Panc1 (cell line): ENCODE data around the gene MARS2.

Source experiments
- POLR2AphosphoS5 ChIP-seq: IDR thresholded peaks from 2 replicates; pipeline ENCODE4 v1.6.1; 2012; ENCODE audit warnings: mild to moderate bottlenecking, low read depth, low read length, moderate library complexity
- SIN3A ChIP-seq: IDR thresholded peaks from 2 replicates; pipeline ENCODE4 v1.6.1; 2012; ENCODE audit warnings: low read depth, mild to moderate bottlenecking, low read length, moderate library complexity, borderline replicate concordance; ENCODE audit not compliant: insufficient read depth
- TF ChIP-seq, protein P1 (sequence below): fragments of 450-650 bp; IDR thresholded peaks from 2 replicates; pipeline ENCODE4 v1.5.1; 2017; ENCODE audit warnings: mild to moderate bottlenecking
- TF ChIP-seq, protein P2 (sequence below), 2 experiments: IDR thresholded peaks; 2 replicates each; pipeline ENCODE4 v1.6.1; 2011 to 2012; ENCODE audit warnings: low read depth in 2 of 2, control low read depth in 1 of 2, low read length in 1 of 2, mild to moderate bottlenecking in 1 of 2, moderate library complexity in 1 of 2; ENCODE audit not compliant: insufficient read depth in 1 of 2

DNA sequence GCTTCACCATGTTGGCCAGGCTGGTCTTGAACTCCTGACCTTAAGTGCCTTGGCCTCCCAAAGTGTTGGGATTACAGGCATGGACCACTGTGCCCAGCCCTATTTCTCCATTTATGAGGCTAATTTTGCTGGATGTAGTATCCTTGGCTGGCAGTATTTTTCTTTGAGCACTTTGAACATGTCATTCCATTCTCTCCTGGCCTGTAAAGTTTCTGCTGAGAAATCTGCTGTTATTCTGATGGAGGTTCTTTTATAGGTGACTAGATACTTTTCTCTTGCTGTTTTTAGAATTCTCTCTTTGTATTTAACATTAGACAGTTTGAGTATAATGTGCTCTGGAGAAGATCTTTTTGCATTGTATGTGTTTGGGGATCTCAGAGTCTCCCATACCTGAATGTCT, 38.9 kb upstream of the MARS2 start:
- TF ChIP-seq, protein P1, sequence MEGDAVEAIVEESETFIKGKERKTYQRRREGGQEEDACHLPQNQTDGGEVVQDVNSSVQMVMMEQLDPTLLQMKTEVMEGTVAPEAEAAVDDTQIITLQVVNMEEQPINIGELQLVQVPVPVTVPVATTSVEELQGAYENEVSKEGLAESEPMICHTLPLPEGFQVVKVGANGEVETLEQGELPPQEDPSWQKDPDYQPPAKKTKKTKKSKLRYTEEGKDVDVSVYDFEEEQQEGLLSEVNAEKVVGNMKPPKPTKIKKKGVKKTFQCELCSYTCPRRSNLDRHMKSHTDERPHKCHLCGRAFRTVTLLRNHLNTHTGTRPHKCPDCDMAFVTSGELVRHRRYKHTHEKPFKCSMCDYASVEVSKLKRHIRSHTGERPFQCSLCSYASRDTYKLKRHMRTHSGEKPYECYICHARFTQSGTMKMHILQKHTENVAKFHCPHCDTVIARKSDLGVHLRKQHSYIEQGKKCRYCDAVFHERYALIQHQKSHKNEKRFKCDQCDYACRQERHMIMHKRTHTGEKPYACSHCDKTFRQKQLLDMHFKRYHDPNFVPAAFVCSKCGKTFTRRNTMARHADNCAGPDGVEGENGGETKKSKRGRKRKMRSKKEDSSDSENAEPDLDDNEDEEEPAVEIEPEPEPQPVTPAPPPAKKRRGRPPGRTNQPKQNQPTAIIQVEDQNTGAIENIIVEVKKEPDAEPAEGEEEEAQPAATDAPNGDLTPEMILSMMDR = no peak
- TF ChIP-seq, protein P2, sequence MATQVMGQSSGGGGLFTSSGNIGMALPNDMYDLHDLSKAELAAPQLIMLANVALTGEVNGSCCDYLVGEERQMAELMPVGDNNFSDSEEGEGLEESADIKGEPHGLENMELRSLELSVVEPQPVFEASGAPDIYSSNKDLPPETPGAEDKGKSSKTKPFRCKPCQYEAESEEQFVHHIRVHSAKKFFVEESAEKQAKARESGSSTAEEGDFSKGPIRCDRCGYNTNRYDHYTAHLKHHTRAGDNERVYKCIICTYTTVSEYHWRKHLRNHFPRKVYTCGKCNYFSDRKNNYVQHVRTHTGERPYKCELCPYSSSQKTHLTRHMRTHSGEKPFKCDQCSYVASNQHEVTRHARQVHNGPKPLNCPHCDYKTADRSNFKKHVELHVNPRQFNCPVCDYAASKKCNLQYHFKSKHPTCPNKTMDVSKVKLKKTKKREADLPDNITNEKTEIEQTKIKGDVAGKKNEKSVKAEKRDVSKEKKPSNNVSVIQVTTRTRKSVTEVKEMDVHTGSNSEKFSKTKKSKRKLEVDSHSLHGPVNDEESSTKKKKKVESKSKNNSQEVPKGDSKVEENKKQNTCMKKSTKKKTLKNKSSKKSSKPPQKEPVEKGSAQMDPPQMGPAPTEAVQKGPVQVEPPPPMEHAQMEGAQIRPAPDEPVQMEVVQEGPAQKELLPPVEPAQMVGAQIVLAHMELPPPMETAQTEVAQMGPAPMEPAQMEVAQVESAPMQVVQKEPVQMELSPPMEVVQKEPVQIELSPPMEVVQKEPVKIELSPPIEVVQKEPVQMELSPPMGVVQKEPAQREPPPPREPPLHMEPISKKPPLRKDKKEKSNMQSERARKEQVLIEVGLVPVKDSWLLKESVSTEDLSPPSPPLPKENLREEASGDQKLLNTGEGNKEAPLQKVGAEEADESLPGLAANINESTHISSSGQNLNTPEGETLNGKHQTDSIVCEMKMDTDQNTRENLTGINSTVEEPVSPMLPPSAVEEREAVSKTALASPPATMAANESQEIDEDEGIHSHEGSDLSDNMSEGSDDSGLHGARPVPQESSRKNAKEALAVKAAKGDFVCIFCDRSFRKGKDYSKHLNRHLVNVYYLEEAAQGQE (IDR thresholded peaks at IDR 0.05; ENCODE audit: insufficient read depth in 1 of 2, low read depth in 2 of 2, low read length in 1 of 2) = no peak
- TF ChIP-seq SIN3A (no peak), POLR2AphosphoS5 (no peak)
